ENCODE measurements around the gene KCTD20. TPM values are rescaled to one million over a fixed set of nuclear protein-coding genes. Genes with fewer than 3 reads are reported as not detected.

The KCTD20 gene
- total and polyA plus RNA-seq, 2 experiments from 2014 or later: 7.4 to 25.0 TPM

GRCh38 chr6:36492092-36492491 lies 49.3 kb downstream of the KCTD20 start (continued):
- no peak for TF ChIP-seq REST (IDR thresholded peaks at IDR 0.05; ENCODE audit: unreplicated experiment)
- TF ChIP-seq POLR2AphosphoS5 (IDR thresholded peaks at IDR 0.05; ENCODE audit: low read depth): no peak
- no peak for TF ChIP-seq JUNB (IDR thresholded peaks at IDR 0.05; ENCODE audit: unreplicated experiment)
- TF ChIP-seq EZH2 (IDR thresholded peaks at IDR 0.05; ENCODE audit: low read depth, unreplicated experiment): no peak
- no peak for TF ChIP-seq NANOG (IDR thresholded peaks at IDR 0.05; ENCODE audit: borderline replicate concordance)
- TF ChIP-seq CTCF (conservative IDR thresholded peaks at IDR 0.05; ENCODE audit: low read depth in 2 of 2): no peak
- TF ChIP-seq CREB1 (CRISPR knock-in tag; IDR thresholded peaks at IDR 0.05; ENCODE audit: low read depth): no peak

- Histone ChIP-seq H3F3A (replicated peaks; ENCODE audit: low read depth) (no peaks in the 10 kb centered on the region), H3K4me2 (no peak overlapping the region), H3K27me3 (ENCODE audit: insufficient read depth) (no peaks in the 10 kb centered on the region), H3K36me3 (ENCODE audit: insufficient read depth) (peaks cover 14% of the 10 kb centered on the region), H3K4me1 (ENCODE audit: insufficient read depth) (peaks cover 23% of the 10 kb centered on the region; the same call in 1 of the 2 replicates), H4K20me1 (replicated peaks; ENCODE audit: insufficient read depth) (peaks cover 4% of the 10 kb centered on the region), H3K79me2 (replicated peaks; ENCODE audit: insufficient read depth) (no peaks in the 10 kb centered on the region), H3K9me2 (ENCODE audit: insufficient read depth) (no peaks in the 10 kb centered on the region), H3K4me3 (no peak overlapping the region), H2AFZ (no peak overlapping the region), H3K27ac (ENCODE audit: low read depth) (0 out of 2 replicates have a peak overlapping the region, but pooled peaks have one; percentile 39)
- Mint-ChIP-seq H3K9me3 (no peaks in the 10 kb centered on the region), H3K36me3 (ENCODE audit: low read depth) (peaks cover 31% of the 10 kb centered on the region), H3K27ac (no peak overlapping the region), H3K4me3 (no peak overlapping the region), H3K4me1 (peaks cover 22% of the 10 kb centered on the region), H3K27me3 (ENCODE audit: insufficient read depth, low read depth, poor library complexity) (peaks cover 4% of the 10 kb centered on the region)
- DNase-seq (ENCODE audit: low spot score) (no peak), ATAC-seq (no peak)
- TF ChIP-seq CREB1 (CRISPR knock-in tag; IDR thresholded peaks at IDR 0.05; ENCODE audit: low read depth) (no peak), POLR2AphosphoS5 (IDR thresholded peaks at IDR 0.05; ENCODE audit: low read depth) (no peak), JUNB (IDR thresholded peaks at IDR 0.05; ENCODE audit: unreplicated experiment) (no peak), STAT1 (IDR thresholded peaks at IDR 0.05; ENCODE audit: unreplicated experiment) (no peak), ZNF462 (CRISPR knock-in tag; IDR thresholded peaks at IDR 0.05) (no peak), ZNF331 (CRISPR knock-in tag; IDR thresholded peaks at IDR 0.05; ENCODE audit: low read depth) (no peak), CTCF (conservative IDR thresholded peaks at IDR 0.05; ENCODE audit: low read depth in 2 of 2) (no peak), ZNF114 (CRISPR knock-in tag; IDR thresholded peaks at IDR 0.05) (no peak)
These were observed 49.8 kb downstream of the KCTD20 start for GRCh38 chr6:36492621-36493020.
